HEK293 (cell line): ENCODE data around the gene NCOR2.
A peak's percentile ranks its signal among the peaks of the same experiment; 100 is the strongest.

Source experiments
- CTCF ChIA-PET: fragments of 350-600 bp; formaldehyde crosslinking; extraction: SDS; loops from one replicate; lab custom pipeline; 2021; ENCODE audit warnings: antibody characterized with exemption; lab: Yijun Ruan, JAX
- POLR2A ChIA-PET: fragments of 300-600 bp; formaldehyde crosslinking; extraction: SDS; loops from one replicate; lab custom pipeline; 2020; ENCODE audit warnings: antibody characterized with exemption, inconsistent platforms; lab: Yijun Ruan, JAX
- H3K27ac ChIP-seq: fragments of 200-500 bp; sonication (Bioruptor generic); 2 replicates; pipeline ENCODE4 v1.5.1; 2014; ENCODE audit warnings: low read depth, low read length, control low read depth, inconsistent platforms; ENCODE audit errors: extremely low read depth
- H3K36me3 ChIP-seq, 2 experiments: fragments of 200-500 bp in 1 of 2; sonication (Bioruptor generic) in 1 of 2; 1 replicate in 1 of 2; 2 replicates in 1 of 2; pipeline ENCODE4 v1.5.1; 2014 to 2017; ENCODE audit warnings: inconsistent platforms in 2 of 2, low read length in 2 of 2; ENCODE audit not compliant: control insufficient read depth in 2 of 2, insufficient read depth in 1 of 2
- H3K4me1 ChIP-seq: fragments of 200-500 bp; sonication (Bioruptor generic); 2 replicates; pipeline ENCODE4 v1.5.1; 2014; ENCODE audit warnings: mild to moderate bottlenecking, low read length, inconsistent platforms; ENCODE audit not compliant: control insufficient read depth, insufficient read depth
- H3K4me3 ChIP-seq: 2 replicates; pipeline ENCODE4 v1.5.1; 2011; ENCODE audit warnings: low read depth, mild to moderate bottlenecking, control low read depth, low read length, moderate library complexity
- H3K9me3 ChIP-seq: fragments of 200-500 bp; sonication (Bioruptor generic); 2 replicates; pipeline ENCODE4 v1.5.1; 2014; ENCODE audit warnings: low read depth, low read length, inconsistent platforms; ENCODE audit not compliant: control insufficient read depth, insufficient read depth
- HOXC10 ChIP-seq: sonication (generic); formaldehyde crosslinking; IDR thresholded peaks from 2 replicates; pipeline ENCODE4 v1.8.1; 2023; ENCODE audit warnings: mild to moderate bottlenecking, missing genetic modification reagents
- ZFHX2 ChIP-seq: fragments of 450-650 bp; formaldehyde crosslinking; conservative IDR thresholded peaks from 2 replicates; pipeline ENCODE4 v1.5.1; 2016; ENCODE audit warnings: missing biosample characterization, missing genetic modification characterization
- ZNF169 ChIP-seq: fragments of 450-650 bp; formaldehyde crosslinking; IDR thresholded peaks from 2 replicates; pipeline ENCODE4 v1.5.1; 2016; ENCODE audit warnings: missing biosample characterization, missing genetic modification characterization
- ZNF274 ChIP-seq, 2 experiments: fragments of 200-500 bp in 1 of 2; fragments of 450-650 bp in 1 of 2; sonication (Bioruptor generic) in 1 of 2; formaldehyde crosslinking in 1 of 2; IDR thresholded peaks; 2 replicates each; pipeline versions ENCODE4 v1.5.1 to v1.6.1; 2014 to 2016; ENCODE audit warnings: borderline replicate concordance in 1 of 2, inconsistent platforms in 1 of 2, low read length in 1 of 2, missing biosample characterization in 1 of 2, missing genetic modification characterization in 1 of 2
- ZNF549 ChIP-seq: fragments of 450-650 bp; IDR thresholded peaks from 2 replicates; pipeline ENCODE4 v1.5.1; 2018; ENCODE audit warnings: missing biosample characterization, missing genetic modification characterization, mild to moderate bottlenecking, inconsistent platforms, moderate library complexity
- ZSCAN30 ChIP-seq: fragments of 450-650 bp; IDR thresholded peaks from 2 replicates; pipeline ENCODE4 v1.5.1; 2018; ENCODE audit warnings: missing biosample characterization, mild to moderate bottlenecking, missing genetic modification characterization, moderate library complexity
- TF ChIP-seq, protein P1 (sequence below): fragments of 450-650 bp; IDR thresholded peaks from 2 replicates; pipeline ENCODE4 v1.5.1; 2018; ENCODE audit warnings: missing biosample characterization, missing genetic modification characterization
- TF ChIP-seq, protein P2 (sequence below): fragments of 450-650 bp; formaldehyde crosslinking; IDR thresholded peaks from 2 replicates; pipeline ENCODE4 v1.5.1; 2017; ENCODE audit warnings: missing biosample characterization, missing genetic modification characterization
- TF ChIP-seq, protein P3 (sequence below): fragments of 450-650 bp; formaldehyde crosslinking; IDR thresholded peaks from 2 replicates; pipeline ENCODE4 v1.5.1; 2017; ENCODE audit warnings: missing biosample characterization, missing genetic modification characterization
- TF ChIP-seq, protein P4 (sequence below): fragments of 450-650 bp; formaldehyde crosslinking; IDR thresholded peaks from 2 replicates; pipeline ENCODE4 v1.5.1; 2016; ENCODE audit warnings: missing biosample characterization, missing genetic modification characterization
- TF ChIP-seq, protein P5 (sequence below): fragments of 450-650 bp; formaldehyde crosslinking; IDR thresholded peaks from 2 replicates; pipeline ENCODE4 v1.5.1; 2016; ENCODE audit warnings: missing biosample characterization, missing genetic modification characterization

Gene NCOR2

DNA sequence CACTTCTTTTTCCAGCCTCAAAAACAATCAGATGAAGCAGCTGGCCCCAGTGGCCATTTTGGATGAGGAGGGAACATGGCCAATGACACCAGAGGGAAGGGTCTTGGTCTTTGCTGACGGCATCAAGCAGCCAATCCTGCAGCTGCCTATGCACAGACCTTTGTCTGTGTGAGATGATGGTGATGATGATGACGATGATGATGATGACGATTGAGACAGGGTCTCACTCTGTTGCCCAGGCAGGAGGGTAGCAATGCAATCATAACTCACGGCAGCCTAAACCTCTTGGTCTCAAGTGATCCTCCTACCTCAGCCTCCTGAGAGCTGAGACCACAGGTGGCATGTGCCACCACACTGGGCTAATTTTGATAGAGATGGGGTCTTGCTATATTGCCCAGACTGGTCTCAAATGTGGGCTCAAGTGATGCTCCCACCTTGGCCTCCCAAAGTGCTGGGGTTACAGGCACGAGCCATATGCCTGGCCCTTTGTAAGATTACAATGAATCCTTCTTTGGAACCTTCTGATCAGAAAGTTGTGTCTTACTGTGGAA, 26.5 kb upstream of the NCOR2 start (continued):
- TF ChIP-seq, protein P1, sequence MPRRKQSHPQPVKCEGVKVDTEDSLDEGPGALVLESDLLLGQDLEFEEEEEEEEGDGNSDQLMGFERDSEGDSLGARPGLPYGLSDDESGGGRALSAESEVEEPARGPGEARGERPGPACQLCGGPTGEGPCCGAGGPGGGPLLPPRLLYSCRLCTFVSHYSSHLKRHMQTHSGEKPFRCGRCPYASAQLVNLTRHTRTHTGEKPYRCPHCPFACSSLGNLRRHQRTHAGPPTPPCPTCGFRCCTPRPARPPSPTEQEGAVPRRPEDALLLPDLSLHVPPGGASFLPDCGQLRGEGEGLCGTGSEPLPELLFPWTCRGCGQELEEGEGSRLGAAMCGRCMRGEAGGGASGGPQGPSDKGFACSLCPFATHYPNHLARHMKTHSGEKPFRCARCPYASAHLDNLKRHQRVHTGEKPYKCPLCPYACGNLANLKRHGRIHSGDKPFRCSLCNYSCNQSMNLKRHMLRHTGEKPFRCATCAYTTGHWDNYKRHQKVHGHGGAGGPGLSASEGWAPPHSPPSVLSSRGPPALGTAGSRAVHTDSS (tag by site-specific recombination) = peak; percentile 83
- TF ChIP-seq ZNF549 (no peak), ZNF274 (IDR thresholded peaks at IDR 0.05; ENCODE audit: low read length) (no peak), ZNF274 (tag by site-specific recombination; IDR thresholded peaks at IDR 0.05; ENCODE audit: borderline replicate concordance) (no peak), HOXC10 (CRISPR knock-in tag) (no peak), ZNF169 (tag by site-specific recombination) (no peak)
- TF ChIP-seq, protein P2, sequence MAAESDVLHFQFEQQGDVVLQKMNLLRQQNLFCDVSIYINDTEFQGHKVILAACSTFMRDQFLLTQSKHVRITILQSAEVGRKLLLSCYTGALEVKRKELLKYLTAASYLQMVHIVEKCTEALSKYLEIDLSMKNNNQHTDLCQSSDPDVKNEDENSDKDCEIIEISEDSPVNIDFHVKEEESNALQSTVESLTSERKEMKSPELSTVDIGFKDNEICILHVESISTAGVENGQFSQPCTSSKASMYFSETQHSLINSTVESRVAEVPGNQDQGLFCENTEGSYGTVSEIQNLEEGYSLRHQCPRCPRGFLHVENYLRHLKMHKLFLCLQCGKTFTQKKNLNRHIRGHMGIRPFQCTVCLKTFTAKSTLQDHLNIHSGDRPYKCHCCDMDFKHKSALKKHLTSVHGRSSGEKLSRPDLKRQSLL (tag by site-specific recombination) = no peak

DNA sequence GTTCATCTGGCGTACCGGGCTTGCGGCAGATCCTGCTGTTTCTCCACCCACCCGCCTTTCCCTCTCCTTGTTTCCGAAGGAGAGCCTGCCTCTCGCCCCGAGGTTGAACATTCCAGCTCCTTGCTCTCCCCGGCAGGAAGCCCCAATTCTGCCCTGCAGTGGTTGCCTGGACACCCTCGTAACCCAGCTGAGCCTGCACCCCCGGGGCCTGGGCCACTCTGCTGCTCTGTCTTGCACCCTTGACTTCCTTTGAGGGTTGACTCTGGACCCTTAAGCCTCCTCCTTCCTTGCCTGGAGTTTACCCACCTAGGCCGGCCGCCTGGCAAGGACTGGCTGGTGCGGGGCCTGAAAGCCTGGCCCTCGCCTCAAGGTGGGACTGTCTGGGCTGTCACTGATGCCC, 25.8 kb upstream of the NCOR2 start:
- no peaks in the 10 kb centered on the region for H3K4me1 ChIP-seq
- CTCF ChIA-PET = no interaction called here
- H3K36me3 ChIP-seq = no peaks in the 10 kb centered on the region
- TF ChIP-seq, protein P3, sequence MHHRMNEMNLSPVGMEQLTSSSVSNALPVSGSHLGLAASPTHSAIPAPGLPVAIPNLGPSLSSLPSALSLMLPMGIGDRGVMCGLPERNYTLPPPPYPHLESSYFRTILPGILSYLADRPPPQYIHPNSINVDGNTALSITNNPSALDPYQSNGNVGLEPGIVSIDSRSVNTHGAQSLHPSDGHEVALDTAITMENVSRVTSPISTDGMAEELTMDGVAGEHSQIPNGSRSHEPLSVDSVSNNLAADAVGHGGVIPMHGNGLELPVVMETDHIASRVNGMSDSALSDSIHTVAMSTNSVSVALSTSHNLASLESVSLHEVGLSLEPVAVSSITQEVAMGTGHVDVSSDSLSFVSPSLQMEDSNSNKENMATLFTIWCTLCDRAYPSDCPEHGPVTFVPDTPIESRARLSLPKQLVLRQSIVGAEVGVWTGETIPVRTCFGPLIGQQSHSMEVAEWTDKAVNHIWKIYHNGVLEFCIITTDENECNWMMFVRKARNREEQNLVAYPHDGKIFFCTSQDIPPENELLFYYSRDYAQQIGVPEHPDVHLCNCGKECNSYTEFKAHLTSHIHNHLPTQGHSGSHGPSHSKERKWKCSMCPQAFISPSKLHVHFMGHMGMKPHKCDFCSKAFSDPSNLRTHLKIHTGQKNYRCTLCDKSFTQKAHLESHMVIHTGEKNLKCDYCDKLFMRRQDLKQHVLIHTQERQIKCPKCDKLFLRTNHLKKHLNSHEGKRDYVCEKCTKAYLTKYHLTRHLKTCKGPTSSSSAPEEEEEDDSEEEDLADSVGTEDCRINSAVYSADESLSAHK (tag by site-specific recombination) = no peak
- TF ChIP-seq ZNF549 = no peak
- TF ChIP-seq ZSCAN30 (tag by site-specific recombination) = no peak
- TF ChIP-seq ZFHX2 (tag by site-specific recombination) = no peak
- TF ChIP-seq, protein P4, sequence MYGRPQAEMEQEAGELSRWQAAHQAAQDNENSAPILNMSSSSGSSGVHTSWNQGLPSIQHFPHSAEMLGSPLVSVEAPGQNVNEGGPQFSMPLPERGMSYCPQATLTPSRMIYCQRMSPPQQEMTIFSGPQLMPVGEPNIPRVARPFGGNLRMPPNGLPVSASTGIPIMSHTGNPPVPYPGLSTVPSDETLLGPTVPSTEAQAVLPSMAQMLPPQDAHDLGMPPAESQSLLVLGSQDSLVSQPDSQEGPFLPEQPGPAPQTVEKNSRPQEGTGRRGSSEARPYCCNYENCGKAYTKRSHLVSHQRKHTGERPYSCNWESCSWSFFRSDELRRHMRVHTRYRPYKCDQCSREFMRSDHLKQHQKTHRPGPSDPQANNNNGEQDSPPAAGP (tag by site-specific recombination) = no peak
- H3K9me3 ChIP-seq = no peaks in the 10 kb centered on the region
- H3K4me3 ChIP-seq = no peak overlapping the region
- POLR2A ChIA-PET = no interaction called here
- H3K27ac ChIP-seq = no peak overlapping the region

DNA sequence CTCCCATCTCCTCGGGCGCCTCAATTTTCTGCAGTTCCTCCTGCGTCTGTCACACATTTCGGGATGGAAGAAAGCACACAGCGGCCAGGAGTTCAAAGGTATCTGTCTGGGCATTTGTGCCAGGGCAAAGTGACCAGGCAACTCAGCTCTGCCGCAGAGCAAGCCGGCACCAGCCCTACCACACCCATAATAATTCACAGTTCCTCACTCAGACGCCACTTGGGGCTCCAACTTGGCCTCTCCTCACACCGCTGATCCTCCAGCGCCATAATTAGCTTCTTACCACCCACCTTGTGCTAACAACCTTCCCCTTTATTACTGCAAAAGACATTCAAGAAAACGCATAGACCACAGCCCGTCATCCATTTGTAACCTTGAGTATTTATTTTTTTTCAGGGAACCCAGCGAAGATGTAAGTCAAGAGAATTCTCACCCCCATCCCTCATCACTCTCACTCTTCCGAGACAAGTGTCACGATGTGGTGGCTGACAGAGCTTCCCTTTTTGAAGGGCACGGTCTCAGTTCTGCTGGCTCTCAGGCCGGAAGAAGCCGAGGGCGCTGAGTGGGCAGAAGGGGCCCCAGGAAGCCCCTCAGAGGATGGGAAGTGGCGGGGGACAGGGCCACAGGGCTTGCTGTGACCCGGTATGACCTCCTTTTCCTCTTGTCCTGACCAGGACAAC, 25.2 kb upstream of the NCOR2 start:
- no peak overlapping the region for H3K4me3 ChIP-seq
- CTCF ChIA-PET = no interaction called here
- TF ChIP-seq, protein P5, sequence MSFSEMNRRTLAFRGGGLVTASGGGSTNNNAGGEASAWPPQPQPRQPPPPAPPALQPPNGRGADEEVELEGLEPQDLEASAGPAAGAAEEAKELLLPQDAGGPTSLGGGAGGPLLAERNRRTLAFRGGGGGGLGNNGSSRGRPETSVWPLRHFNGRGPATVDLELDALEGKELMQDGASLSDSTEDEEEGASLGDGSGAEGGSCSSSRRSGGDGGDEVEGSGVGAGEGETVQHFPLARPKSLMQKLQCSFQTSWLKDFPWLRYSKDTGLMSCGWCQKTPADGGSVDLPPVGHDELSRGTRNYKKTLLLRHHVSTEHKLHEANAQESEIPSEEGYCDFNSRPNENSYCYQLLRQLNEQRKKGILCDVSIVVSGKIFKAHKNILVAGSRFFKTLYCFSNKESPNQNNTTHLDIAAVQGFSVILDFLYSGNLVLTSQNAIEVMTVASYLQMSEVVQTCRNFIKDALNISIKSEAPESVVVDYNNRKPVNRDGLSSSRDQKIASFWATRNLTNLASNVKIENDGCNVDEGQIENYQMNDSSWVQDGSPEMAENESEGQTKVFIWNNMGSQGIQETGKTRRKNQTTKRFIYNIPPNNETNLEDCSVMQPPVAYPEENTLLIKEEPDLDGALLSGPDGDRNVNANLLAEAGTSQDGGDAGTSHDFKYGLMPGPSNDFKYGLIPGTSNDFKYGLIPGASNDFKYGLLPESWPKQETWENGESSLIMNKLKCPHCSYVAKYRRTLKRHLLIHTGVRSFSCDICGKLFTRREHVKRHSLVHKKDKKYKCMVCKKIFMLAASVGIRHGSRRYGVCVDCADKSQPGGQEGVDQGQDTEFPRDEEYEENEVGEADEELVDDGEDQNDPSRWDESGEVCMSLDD = no peak
- TF ChIP-seq, all 188 proteins: peak for 0
- H3K4me1 ChIP-seq = no peaks in the 10 kb centered on the region
- H3K36me3 ChIP-seq = no peaks in the 10 kb centered on the region
- H3K27ac ChIP-seq = no peak overlapping the region
- POLR2A ChIA-PET = no interaction called here
- no peaks in the 10 kb centered on the region for H3K9me3 ChIP-seq
